Astrocyte (in vitro differentiated cells and primary cell): ENCODE results near the gene ERVW-1.

Source experiments
- EZH2 ChIP-seq: IDR thresholded peaks from 2 replicates; pipeline ENCODE4 v1.6.1; 2012; ENCODE audit warnings: mild to moderate bottlenecking, low read length, inconsistent platforms; ENCODE audit not compliant: insufficient read depth
- TF ChIP-seq, protein P1 (sequence below): IDR thresholded peaks from 2 replicates; pipeline ENCODE4 v1.5.1; 2011; ENCODE audit warnings: low read depth, mild to moderate bottlenecking, inconsistent platforms, low read length, moderate library complexity; ENCODE audit not compliant: insufficient read depth

DNA sequence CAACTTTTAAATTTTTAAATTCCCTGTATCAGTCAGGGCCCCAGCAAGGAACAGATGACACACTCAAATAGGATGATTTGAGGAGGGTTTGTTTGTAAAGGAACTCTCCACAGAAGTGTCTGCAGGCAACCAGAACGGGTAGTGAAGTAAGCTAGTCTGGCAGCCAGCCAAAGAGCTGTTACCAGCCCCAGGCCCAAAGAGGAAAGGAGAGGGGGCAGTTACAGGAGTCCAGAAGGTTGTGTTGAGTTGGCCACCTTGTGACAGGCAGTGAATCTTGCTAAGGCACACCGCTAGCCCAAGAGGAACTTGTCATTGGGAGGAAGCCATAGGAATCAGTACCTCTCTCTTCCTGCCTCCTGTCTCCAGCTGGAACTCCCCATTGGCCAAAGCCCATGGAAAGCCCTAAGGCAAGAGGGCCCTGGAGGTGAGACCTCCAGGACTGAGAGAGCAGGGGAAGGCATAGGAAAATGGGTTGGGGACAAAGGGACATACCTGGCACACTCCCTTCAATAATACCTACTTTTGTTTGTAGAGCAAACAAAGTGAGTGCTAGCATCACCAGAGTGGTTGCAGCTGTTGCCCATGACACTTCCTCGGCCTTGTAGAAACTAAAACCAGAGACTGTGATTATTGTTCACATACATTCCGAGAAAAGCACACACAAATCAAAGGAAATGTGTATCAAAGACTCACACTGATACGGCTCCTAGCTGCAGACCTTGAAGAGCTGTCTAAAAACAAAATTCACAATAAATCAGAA is 55.9 kb downstream of the ERVW-1 start:
- TF ChIP-seq EZH2: no peak
- TF ChIP-seq, protein P1, sequence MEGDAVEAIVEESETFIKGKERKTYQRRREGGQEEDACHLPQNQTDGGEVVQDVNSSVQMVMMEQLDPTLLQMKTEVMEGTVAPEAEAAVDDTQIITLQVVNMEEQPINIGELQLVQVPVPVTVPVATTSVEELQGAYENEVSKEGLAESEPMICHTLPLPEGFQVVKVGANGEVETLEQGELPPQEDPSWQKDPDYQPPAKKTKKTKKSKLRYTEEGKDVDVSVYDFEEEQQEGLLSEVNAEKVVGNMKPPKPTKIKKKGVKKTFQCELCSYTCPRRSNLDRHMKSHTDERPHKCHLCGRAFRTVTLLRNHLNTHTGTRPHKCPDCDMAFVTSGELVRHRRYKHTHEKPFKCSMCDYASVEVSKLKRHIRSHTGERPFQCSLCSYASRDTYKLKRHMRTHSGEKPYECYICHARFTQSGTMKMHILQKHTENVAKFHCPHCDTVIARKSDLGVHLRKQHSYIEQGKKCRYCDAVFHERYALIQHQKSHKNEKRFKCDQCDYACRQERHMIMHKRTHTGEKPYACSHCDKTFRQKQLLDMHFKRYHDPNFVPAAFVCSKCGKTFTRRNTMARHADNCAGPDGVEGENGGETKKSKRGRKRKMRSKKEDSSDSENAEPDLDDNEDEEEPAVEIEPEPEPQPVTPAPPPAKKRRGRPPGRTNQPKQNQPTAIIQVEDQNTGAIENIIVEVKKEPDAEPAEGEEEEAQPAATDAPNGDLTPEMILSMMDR: no peak
